ENCODE data around the gene QSOX1.

QSOX1 gene

DNA sequence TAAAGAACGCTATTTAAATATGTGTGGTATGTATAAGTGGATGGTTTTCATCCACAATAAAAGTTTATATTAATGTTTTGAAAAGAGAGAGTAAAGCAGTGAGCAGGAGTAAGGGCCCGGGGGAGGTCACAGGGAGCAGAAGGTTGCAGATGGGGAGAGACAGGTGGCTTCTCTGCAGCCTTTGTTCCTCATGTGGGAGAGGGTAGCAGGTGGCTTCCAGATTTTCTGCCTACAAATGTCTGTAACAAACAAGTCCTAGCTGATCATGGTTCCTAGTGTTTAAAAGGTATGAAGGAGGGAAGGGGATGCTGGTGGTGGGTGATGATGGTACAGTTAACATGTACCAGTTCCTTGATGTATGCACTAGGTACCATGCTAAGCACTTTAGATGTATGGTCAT, 18.8 kb downstream of the QSOX1 start:
- no peak for DNase-seq

DNA sequence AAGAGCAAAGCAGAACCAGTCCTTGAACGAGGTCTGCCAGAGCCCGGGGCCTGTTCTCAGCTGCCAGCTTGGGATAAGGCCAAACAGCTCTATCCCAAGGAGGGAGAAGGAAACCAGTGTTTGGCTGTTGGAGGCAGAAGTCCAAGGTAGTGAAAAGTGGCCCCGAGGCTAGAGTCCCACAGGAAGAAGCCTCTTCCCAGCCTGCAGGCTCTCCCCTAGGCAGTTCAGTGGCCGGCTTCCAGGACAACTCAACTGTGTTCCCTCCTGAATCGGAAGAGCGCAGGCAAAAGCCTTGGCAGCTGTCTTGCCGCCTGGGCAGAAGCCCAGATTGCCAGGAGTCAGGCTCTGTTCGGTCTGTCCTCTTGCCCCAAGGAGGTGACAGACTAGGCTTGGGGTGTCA, 19.3 kb downstream of the QSOX1 start:
- no peak for DNase-seq

DNA sequence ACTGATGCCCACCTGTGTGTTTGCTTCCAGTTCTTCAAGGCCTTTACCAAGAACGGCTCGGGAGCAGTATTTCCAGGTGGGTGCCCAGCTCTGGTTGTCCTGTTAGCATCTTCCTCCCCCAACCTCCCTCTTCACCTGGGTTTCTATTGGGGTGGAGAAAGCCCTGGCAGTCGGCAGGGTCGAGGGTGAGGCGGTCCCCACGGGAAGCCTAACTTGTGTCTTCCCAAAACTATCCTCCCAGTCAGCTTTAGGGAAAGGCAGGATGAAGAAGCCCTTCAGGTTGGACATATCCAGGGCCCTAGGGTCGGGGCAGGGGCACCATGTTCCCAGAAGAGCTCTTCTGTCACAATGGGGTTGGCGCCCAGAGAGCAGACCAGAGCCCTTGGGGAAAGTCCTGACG, 20.6 kb downstream of the QSOX1 start:
- DNase-seq: no peak

DNA sequence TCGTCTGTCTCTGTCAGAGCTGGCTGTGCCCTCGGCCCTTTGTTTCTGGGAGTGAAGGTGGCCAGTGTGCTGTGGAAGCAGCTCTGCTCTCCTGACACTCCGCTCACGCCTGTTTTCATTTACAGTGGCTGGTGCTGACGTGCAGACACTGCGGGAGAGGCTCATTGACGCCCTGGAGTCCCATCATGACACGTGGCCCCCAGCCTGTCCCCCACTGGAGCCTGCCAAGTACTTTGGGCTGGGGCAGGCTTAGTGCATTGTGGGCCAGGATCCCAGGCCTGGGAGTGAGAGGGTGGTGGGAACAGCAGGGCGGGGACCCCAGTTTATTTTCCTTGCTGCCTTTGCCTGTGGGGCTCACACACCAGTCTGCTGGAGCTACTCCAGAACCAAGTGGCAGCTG, 21.1 kb downstream of the QSOX1 start:
- DNase-seq: no peak

DNA sequence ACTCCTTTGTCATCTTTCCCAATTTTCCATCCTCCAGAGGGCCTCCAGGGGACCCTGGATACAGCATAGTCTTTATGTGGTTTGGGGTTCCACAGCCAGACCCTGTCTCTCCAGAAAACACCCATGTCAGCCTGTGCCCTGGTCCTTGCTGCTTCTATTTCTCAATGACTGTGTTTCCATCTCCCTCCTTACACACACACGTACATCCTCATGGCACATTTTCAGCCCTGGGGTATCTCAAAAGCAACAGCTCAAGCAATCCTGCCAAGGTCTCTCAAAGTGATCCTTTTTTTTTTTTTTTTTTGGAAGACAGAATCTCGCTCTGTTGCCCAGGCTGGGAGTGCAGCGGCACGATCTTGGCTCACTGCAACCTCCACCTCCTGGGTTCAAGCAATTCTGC, 22.3 kb downstream of the QSOX1 start:
- no peak for DNase-seq

DNA sequence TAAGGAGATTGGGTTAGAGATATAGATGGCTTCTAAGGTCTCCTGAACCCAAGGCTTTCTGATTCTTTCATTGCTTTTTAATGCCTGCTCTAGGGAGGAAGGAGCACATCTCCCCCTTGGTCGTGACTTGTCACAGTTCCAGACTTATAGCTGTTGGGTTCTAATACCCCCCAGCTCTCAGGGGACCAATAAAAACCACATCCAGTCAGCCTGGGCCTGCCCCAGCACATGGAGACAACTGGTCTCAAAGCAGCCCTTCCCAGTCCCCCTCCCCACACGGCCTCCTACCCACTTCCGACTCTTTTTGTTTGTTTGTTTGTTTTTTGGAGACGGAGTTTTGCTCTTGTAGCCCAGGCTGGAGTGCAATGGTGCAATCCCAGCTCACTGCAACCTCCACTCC, 23.3 kb downstream of the QSOX1 start:
- DNase-seq: no peak

DNA sequence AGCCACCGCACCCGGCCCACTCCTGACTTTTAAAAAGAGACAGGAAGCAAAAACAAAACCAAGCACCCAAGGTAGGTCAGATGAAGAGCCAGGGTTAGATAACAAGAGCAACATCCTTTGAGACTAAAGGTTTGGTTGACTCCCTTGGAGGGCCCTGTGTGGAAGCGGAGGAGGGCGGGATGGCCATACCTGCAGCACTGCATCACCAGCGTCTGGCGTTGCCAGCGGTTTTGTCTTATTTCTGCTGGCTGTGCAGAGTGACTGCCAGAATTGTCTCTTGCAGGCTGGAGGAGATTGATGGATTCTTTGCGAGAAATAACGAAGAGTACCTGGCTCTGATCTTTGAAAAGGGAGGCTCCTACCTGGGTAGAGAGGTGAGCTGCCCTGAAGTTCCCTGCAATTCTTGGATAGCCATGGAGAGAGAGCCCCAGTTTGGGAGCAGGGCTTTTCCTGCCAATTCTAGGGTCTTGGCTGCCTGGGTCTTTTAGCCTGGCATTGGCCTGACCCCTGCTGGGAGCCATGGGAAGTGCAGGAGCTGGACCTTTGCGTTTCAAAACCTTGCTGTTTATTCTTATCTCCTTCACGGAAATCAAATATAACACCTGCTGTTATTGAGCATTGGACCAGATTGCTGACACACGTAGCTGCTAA, 24.0 kb downstream of the QSOX1 start:
- DNase-seq: peak; percentile 56

DNA sequence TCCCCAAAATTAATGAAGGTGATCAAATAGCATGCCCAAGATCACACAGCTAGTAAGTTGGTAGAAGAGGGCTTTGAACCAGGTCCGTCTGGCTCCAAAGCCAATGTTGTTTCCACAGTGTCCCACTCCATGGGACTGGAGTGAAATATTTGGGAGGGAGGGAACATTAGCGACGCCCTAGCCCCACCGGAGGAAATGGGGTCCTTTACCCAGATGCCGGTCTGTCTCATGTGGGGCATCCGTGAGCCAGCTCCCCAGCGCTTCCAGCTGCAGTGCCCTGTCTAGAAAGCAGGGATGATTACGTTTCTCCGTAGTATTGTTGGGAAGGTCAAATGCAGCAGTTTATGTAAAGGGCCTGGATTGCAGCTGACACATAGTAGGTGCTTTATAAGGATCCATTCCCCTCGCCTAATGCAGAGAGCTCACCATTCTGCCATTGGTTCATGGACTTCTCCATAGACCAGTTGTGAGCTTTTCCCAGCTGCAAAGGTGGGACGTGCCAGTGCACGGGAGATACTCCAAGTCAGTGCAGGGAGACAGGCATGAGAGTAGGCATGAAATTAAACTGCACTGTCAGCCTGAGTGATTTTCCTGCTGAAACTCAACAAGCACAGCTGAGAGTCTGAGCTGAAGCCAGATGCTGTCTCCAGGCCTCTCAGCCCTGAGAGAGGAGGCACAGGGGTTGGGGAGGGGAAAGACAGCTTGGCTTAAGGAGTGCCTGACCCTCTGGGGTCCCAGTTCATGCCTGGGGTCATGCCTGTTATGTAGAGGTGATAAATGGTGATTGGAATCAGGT, 24.7 kb downstream of the QSOX1 start:
- DNase-seq: no peak

DNA sequence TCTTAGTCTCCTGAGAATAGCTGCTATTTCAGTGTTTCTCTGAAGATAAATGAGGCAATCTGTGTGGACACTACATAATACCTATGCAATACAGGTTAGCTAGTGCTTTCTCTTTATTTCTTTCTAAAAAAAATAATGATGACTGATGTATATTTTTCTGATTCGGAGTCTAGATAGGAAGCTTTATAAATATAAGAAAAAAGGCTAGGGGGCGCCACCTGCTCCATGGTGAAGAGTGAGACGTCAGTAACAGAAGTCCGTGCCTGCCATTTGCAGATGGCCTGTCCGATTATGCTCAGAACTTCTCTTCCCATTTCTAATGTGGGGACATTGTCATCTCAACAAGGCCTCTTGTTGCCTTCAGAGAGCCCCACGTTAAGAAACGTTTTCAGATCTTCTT, 26.4 kb downstream of the QSOX1 start:
- peak; percentile 30 for DNase-seq

DNA sequence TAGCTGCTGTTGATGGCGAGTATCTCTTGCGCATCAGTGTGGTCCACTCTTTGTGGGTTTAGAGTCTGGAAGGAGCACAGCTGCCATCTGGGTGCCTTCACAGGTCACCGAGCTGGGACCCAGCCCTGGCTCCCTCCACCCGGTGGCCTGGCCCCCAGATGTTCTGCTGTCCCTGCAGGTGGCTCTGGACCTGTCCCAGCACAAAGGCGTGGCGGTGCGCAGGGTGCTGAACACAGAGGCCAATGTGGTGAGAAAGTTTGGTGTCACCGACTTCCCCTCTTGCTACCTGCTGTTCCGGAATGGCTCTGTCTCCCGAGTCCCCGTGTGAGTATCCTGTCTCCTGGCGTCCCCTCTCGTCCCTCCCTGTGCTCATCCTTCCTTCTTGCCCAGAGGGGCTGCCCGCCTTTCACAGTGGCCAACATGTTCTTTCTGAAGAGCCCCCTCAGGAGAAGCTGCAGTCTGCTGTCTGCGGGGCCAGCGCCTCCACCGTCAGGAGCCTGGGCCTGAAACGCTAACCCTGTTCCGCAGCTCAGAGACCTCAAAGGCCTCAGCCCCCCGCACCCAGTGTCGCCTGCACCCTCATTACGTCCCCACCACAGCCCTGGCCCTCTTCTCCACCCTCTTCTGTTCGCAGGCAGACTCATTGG, 27.4 kb downstream of the QSOX1 start:
- DNase-seq: no peak

DNA sequence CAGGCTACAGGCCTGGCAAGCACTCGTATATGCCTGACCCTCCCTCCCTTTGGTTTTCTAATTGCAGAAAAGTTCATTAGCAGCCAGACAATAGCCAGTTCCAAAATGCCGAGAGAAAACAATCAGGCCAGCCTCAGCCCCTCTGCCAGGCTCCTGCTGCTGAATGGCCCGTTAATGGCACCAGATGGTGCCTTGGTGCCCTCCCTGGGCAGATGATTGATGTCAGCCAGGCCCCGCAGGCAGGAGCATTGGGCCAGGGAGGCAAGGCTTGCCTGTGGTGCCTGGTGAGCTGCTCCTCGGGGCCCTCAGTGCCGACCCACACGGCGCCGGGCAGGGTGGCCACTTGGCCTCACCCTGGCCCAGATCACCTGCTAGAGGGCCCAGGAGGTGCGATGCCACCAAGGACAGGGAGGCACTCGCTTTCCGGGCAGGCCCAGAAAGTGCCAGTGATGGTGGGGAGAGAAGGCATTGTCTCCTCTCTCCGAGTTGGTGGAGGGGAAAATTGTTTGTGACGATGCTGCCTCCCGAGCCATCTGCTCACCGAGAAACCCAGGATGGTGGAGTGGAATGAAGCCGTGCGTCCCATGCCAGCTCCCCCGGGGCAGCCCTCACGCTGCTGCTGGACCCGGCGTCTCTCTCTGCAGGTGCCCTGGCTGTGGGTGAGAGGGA, 28.1 kb downstream of the QSOX1 start:
- no peak for DNase-seq

DNA sequence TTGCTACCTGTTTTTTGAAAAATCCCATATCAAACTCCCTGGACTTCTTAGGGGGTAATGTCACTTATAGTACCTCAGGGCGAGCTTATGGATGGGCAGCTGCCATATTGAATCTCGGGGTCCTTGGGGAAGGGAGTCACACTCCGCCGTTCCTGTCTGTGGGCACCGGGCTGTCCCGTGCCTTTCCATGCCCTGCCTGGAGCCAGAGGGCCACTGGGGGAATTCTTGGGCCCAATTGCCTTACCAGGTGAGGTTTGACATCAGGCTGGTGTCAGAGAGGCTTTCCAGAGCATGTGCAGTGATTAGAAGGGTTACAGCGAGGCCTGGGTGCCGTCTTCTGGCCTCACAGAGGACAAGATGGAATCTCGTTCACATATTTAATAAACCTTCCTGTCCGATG, 28.8 kb downstream of the QSOX1 start:
- DNase-seq: no peak

DNA sequence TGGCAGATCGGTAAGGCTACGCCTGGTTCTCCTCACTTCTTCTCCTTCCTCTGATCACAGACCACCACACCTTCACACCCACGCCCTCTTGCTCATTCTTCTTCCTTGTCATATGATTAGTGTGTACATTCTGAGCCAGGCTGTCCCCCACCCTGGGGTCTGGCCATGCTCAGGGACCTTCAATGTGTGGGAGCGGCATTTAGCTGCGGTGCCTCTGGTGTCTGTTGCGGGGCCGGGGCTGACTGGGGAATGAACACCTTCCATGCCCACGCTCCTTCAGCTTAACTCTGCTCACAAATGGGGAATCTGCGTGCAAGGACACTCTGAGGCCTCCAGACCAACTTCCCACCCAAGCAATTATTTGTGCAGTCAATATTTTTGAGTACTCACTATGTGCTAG, 29.4 kb downstream of the QSOX1 start:
- DNase-seq: no peak

DNA sequence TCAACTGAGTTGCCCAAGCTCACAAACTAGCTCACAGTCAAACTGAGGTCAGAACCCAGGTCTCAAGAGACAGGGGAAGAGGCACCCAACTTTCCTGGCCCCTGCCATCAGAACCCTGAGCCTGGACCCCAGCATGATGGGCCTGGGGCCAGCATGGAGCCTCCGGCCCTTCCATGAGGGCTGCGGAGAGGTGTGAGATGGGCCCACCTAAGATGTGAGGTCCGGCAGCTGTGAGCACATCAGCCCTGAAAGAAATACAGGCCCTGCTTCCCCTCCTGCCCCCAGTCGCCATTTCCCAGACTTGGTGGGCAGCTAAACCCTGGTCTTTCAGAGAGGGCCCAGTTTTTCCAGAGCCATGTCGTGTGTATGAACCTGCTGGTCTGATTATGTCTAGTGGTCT, 30.6 kb downstream of the QSOX1 start:
- no peak for DNase-seq

DNA sequence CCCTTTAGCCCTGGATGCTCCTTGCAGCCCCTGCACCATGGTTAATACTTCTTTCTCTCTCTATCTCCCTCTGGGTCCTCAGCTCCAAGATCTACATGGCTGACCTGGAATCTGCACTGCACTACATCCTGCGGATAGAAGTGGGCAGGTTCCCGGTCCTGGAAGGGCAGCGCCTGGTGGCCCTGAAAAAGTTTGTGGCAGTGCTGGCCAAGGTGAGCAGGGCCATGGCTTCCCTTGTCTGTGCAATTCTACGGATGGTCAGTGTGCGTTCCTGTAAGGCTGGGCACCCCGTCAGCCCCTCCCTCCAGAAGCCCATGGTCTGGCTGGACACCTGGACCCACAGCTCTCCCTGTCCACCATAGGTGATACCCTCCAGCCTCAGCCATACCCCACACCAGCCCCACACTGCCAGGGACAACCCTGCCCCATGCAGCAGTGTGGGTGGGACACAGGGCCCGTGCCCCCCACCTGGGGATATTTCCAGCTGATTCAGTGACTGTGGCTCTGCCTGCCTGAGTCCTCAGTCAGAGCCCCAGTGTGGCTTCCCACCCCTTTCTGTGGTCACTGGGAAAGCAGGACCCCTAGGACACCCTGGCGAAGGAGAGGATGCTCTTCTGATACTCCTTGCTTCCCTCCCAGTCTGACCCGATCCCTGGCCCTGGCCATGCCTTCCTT, 31.4 kb downstream of the QSOX1 start:
- no peak for DNase-seq

DNA sequence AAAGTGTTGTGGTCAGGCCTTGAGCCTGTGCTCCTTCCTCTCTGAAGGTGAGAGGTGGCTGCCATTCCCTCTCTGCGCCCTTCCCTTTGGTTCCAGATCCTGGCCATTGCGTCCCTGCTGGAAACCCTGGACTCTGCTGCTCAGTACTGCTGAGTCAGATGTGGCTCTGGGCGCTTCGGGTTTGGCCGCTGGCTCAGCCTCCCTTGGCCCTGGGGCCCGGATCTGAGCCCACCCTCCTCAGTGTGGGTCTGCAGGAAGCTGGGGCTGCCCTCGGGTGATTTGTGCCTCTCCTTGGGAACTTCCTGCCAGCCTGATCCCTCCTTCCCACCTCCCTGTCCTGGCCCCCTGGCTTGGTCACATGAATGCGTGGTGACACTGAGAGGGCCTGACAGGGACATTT, 32.2 kb downstream of the QSOX1 start:
- DNase-seq: no peak

DNA sequence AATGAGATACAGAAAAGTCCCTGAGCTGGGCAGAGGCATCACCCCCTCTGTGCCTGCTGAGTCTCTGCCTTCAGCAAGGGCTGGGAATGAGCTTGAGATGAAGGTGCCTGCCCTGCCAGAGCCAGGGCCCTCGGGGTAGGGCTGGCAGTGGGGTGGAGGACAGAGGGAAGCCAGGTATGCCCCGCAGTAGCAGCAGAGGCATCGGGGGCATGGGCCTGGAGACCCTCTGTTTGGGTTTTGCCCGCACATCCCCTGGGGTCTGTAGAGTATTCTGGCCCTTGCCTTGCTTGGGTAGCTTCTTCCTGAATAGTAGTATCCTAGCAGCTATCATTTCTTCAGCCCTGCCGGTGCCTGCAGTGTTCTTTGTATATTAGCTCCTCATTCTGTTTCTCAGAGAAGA, 33.0 kb downstream of the QSOX1 start:
- no peak for DNase-seq

DNA sequence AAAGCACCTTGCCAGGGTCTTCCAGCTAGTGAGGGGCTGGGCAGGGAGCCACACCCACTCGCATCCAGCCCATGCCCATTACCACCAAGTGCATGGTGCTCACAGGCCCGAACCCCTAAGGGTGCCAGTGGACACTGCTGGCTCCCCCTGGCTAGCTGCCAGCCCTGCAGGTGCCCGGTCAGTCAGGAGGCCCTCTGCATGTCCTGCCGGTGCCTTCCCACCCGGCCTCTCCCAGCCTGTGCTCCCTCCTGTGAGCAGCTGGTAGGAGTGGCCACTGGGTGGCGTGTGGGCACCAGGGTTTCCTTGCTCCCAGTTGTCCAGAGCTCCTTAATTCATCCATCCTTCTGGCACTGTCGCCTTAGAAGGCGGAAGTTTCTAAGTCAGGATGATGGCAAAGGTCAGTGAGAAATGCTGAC, 33.4 kb downstream of the QSOX1 start:
- DNase-seq: peak; percentile 59

DNA sequence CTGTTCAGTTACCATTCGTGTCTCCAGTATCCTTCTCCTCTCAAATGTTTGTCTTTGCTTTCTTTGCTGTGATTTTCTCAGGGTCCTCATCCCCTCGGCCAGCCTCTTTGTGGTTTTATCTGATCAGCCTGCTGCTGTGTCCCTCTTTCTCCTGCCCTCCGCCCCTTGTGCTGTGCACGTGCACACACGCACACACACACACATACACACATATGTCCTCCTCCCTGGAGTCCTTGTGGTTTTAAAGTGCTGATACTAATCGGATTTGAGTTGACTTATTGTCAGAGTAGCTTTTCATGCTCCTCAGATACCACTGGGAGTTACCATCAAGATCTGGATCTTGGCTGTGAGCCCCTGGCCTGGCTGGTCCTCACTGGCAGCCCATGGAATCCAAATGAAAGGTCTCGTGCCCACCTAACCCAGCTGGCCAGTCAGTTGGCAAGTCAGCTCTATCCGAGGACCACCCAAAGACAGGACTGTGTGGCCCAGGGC, 34.1 kb downstream of the QSOX1 start:
- DNase-seq: peak; percentile 29

DNA sequence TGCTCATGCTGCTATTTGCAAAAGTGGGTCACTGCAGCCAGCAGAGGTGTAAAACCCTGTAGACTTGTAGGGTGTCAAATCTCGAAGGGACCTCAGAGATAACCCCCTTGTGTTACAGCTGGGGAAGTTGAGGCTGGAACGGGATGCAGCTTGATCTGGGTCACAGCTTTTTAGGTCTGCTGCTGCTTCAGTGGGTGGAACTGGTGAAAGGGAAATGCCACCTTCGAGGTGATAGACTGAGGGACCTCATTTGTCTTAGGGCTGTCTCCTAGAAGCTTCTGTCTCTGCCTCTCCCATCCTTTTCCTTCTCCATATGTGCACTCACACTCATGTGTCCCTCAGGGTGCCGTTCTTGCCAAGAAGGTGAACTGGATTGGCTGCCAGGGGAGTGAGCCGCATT, 35.4 kb downstream of the QSOX1 start:
- no peak for DNase-seq

DNA sequence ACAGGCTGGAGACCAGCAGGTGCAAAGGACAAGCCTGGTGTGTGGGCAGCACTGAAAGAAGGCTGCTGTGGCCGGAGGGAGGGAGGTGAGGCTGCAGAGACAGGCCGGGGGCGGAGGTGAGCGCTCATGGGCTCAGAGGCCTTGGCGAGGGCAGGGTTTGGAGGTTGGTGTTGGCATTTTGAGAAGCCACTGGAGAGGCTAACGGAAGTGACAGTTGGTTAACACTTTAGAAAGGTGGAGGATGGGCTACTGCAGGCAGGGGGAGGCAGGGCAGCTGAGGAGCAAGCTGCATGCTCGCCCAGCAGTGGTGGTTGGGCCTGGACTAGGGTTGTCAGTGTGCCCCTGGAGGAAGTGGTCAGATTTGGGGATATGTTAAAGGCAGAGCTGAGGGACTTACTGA, 37.5 kb downstream of the QSOX1 start:
- no peak for DNase-seq

DNA sequence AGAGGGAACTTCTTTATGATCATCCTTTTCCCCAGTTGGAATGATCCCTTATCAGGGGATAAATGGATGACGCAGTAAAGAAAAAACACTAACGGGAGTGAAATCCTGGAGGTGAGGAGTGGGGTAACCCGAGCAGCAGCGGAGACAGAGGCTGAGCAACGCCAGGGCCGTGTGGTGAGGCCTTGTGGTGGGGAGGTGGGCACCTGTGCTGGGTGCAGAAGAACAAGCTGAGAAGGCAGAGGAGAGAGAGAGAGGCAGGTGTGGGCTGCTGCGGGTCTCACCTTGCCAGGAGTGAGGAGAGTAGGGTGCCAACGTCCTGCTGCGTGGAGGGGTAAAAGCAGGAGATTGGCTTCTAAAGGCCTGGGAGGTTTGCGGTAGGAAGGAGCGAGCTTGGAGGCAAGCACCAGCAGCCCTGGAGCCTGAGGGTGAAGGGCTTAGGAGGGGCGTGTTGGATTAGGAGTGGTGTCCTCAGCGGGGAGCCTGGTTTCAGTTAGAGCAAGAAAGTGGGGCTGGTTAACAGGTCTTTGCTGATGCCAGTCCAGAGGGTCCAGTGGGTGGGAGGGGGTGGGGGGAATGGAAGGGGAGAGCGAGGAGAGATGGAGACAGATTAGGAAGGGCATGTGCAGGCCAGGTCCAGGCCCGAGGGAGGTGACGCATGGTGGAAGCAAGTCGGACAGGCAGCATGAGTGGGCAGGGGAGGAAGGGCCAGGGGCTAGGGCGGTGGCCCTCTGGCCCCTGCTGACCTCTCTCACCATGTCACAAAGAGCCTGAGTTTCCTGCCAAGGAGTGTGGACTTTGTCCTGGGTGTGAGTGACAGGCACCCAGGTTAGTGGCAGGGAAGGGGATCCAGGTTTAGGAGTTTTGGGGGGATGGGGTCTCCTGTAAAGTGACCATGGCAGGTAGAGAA, 38.7 kb downstream of the QSOX1 start:
- no peak for DNase-seq
